Osteoblast (primary cell): Measurements from ENCODE around the gene RPS5. TPM values are rescaled to one million over a fixed set of nuclear protein-coding genes. Genes with fewer than 3 reads are reported as not detected.
A peak's percentile ranks its signal among the peaks of the same experiment; 100 is the strongest.

Experiments used
- DNase-seq: peaks from one replicate; pipeline ENCODE4 v3.0.0; 2011; ENCODE audit warnings: low spot score, mixed read lengths; ENCODE audit not compliant: insufficient read length; ENCODE audit errors: missing footprints
- H2AFZ ChIP-seq: 2 replicates; pipeline ENCODE4 v1.6.0; 2011; ENCODE audit warnings: mild to moderate bottlenecking, low read length
- H3K27ac ChIP-seq: 2 replicates; pipeline ENCODE4 v1.5.1; 2011; ENCODE audit warnings: mild to moderate bottlenecking, low read depth, low read length, moderate library complexity
- H3K27me3 ChIP-seq: 2 replicates; pipeline ENCODE4 v1.6.0; 2012; ENCODE audit warnings: mild to moderate bottlenecking, control low read depth, inconsistent platforms, low read length, moderate library complexity; ENCODE audit not compliant: insufficient read depth
- H3K36me3 ChIP-seq: 2 replicates; pipeline ENCODE4 v1.5.1; 2011; ENCODE audit warnings: mild to moderate bottlenecking, low read length, control low read depth, moderate library complexity; ENCODE audit not compliant: insufficient read depth
- H3K4me1 ChIP-seq: 2 replicates; pipeline ENCODE4 v1.5.1; 2011; ENCODE audit warnings: mild to moderate bottlenecking, low read length, control low read depth, moderate library complexity; ENCODE audit not compliant: insufficient read depth
- H3K4me2 ChIP-seq: 2 replicates; pipeline ENCODE4 v1.6.0; 2011; ENCODE audit warnings: mild to moderate bottlenecking, low read length; ENCODE audit not compliant: insufficient read depth
- H3K4me3 ChIP-seq: fragments of 200-600 bp; sonication (generic); 3 replicates; pipeline ENCODE4 v1.5.1; 2012; ENCODE audit warnings: mild to moderate bottlenecking, low read length, inconsistent platforms; ENCODE audit not compliant: insufficient read depth
- H3K79me2 ChIP-seq: 2 replicates; pipeline ENCODE4 v1.6.0; 2012; ENCODE audit warnings: mild to moderate bottlenecking, low read length, control low read depth, inconsistent platforms; ENCODE audit not compliant: insufficient read depth
- H3K9me3 ChIP-seq: 2 replicates; pipeline ENCODE4 v1.5.1; 2011; ENCODE audit warnings: low read depth, low read length, control low read depth
- H4K20me1 ChIP-seq: 2 replicates; pipeline ENCODE4 v1.6.0; 2012; ENCODE audit warnings: mild to moderate bottlenecking, low read length, control low read depth; ENCODE audit not compliant: insufficient read depth
- total RNA-seq: library from RNA; depleted of rRNA; stranded (reverse); fragments of >200 nt; gene quantifications from 2 replicates; pipeline ENCODE4 v1.2.3, GENCODE V29; 2012
- TF ChIP-seq, protein P1 (sequence below): IDR thresholded peaks from 2 replicates; pipeline ENCODE4 v1.5.1; 2011; ENCODE audit warnings: mild to moderate bottlenecking, low read depth, low read length, moderate library complexity; ENCODE audit errors: extremely low read depth

The RPS5 gene
- total RNA-seq, 1 donor, result 1,166 TPM

DNA sequence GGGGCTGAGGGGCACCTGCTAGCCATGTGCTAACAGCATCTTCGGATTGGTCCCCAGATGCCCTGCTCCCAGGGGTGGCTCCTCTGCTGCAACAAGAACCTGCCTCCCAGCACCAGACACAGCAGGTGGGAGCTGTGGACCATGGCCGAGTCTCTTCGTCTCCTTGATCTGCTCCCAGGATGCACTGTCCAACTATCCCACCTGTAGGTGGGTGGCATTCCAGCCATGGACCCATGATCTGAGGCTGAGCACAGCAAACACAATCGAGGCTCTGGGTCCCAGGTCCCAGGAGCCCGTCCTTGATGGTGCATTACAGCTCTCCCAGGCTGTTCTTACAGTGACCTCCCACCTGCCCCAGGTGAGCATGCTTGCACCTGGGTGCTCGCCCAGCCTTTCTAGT, 7.8 kb upstream of the RPS5 start:
- Histone ChIP-seq H3K27ac (no peak overlapping the region), H2AFZ (no peak overlapping the region), H3K4me2 (peak overlapping the region; percentile 85), H3K79me2 (peaks cover 19% of the 10 kb centered on the region), H3K4me3 (no peak overlapping the region), H3K27me3 (no peaks in the 10 kb centered on the region), H3K36me3 (no peaks in the 10 kb centered on the region), H3K4me1 (peaks cover 15% of the 10 kb centered on the region), H4K20me1 (no peaks in the 10 kb centered on the region), H3K9me3 (no peaks in the 10 kb centered on the region)
- TF ChIP-seq, protein P1, sequence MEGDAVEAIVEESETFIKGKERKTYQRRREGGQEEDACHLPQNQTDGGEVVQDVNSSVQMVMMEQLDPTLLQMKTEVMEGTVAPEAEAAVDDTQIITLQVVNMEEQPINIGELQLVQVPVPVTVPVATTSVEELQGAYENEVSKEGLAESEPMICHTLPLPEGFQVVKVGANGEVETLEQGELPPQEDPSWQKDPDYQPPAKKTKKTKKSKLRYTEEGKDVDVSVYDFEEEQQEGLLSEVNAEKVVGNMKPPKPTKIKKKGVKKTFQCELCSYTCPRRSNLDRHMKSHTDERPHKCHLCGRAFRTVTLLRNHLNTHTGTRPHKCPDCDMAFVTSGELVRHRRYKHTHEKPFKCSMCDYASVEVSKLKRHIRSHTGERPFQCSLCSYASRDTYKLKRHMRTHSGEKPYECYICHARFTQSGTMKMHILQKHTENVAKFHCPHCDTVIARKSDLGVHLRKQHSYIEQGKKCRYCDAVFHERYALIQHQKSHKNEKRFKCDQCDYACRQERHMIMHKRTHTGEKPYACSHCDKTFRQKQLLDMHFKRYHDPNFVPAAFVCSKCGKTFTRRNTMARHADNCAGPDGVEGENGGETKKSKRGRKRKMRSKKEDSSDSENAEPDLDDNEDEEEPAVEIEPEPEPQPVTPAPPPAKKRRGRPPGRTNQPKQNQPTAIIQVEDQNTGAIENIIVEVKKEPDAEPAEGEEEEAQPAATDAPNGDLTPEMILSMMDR, result no peak
- peak; percentile 11 for DNase-seq

DNA sequence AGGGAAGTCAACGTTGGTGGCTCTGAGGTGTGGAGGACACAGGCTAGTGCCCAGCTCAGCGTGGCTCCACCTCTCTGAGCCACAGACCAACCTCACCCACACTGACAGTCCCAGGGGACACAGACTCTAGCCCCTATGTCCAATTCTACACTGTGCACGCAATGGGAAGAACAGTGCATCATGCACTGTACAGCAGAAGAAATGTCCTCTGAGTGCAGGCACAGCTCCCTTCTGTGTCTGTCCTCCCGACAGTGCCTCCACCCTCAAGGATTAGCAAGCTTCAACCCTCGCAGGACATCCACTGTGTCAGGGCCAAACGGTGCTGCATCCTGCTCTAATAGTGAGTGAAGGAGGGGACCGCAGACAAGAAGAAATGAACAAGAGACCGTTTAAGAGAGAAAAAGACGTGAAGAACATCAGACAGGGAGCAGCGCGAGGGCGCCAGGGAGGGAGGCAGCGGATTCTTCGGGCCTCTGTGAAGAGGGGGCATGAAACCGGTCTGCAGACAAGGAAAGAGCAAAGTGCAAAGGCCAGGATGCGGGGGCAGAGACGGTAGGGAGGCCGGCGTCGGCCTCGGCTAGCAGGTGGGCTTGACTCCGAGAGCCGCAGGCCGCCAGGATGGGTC, 6.9 kb upstream of the RPS5 start:
- peak; percentile 66 for DNase-seq

DNA sequence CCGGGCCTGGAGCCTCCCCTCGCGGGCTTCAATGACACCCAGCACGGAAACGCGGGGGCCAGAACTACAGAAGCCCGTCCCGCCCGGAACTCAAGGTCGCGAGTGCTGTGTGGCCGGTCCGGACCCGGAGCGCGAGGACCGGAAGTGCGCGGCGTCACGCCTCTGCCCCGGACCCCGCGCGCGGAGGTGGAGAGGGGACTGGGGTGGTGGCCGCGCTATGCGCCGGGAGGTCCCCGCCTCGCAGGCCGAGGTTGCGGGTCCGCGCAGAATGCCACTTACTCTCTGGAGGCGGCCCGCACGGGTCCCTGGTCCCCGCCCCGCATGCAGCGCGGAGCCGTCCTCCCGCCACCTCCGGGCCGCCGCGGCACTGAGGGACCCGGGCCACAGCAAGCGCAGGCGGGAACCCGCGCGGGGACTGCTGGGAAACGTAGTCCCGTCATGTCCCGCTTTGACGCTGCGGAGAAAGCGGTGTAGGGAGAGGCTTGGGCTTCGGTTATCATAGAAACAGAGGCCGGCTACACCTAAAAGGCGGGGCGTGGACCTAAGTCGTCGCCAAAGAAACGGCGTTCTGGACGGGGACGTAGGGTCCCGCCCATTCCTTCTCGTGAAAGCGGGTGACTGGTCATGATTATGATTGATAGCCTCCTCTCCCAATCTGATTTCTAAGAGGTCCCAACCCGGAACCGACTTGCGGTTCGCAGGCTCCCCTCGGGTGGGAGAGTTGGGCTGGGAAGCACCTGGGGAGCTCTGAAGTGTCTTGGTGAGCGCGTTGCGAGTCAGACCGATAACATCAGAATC, 6.2 kb upstream of the RPS5 start, which contains the start of gene ZNF837:
TSS of gene ZNF837 (minus strand) at position 369 of the 798 bp plus-strand sequence. CDS start 11,698 bp downstream, outside the sequence.
- H3K36me3 ChIP-seq, result no peaks in the 10 kb centered on the region
- H2AFZ ChIP-seq, result peak within 1 kb of the TSS; percentile 94
- H3K4me2 ChIP-seq, result peak within 1 kb of the TSS; percentile 85
- H3K79me2 ChIP-seq, result peaks cover 32% of the 10 kb centered on the region
- no peaks in the 10 kb centered on the region for H3K27me3 ChIP-seq
- H3K4me1 ChIP-seq, result peaks cover 21% of the 10 kb centered on the region
- H3K4me3 ChIP-seq, result peak within 1 kb of the TSS; percentile 96
- TF ChIP-seq, protein P1, result no peak
- H3K9me3 ChIP-seq, result no peaks in the 10 kb centered on the region
- DNase-seq, result peak; percentile 99
- peak within 1 kb of the TSS; percentile 92 for H3K27ac ChIP-seq
- H4K20me1 ChIP-seq, result no peaks in the 10 kb centered on the region

More for the DNA sequence above, 6.9 kb upstream of the RPS5 start:
- Histone ChIP-seq H3K79me2 (peaks cover 25% of the 10 kb centered on the region), H3K27ac (peak overlapping the region; percentile 92), H3K27me3 (no peaks in the 10 kb centered on the region), H4K20me1 (no peaks in the 10 kb centered on the region), H3K9me3 (no peaks in the 10 kb centered on the region), H3K4me2 (peak overlapping the region; percentile 85), H2AFZ (peak overlapping the region; percentile 94), H3K4me1 (peaks cover 15% of the 10 kb centered on the region), H3K4me3 (peak overlapping the region; percentile 96), H3K36me3 (no peaks in the 10 kb centered on the region)
- TF ChIP-seq, protein P1, result no peak
